Measurements from ENCODE around the gene CHD6. TPM values are rescaled to one million over a fixed set of nuclear protein-coding genes. Genes with fewer than 3 reads are reported as not detected.

CHD6 gene
- total and polyA plus RNA-seq, 2 experiments from 2014 or later: 41.0 to 158 TPM

DNA sequence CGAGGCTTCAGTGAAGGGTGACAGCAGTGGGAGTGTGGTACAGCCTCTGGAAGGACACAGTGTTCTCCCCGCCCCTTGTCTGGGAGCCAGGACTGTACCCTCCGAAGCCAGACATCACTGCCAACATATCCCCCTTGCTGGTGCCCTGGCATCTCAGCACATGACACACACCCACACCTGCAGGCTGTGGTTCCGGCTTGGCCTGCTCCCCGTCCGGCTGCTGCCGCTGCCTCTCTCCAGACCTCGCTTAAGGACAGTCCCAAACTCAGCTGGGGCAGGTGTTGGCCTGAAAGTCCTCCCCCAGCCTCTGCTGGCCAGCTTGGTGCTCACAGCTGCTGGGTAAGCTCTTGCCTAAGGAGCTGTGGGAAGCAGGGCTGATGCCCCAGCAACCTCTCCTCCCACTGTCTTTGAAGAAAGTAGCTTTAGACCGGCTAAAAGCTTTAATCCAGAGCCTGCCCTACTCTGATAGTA lies 258.6 kb downstream of the CHD6 start:
- Histone ChIP-seq H3K9me2 (ENCODE audit: insufficient read depth) (no peaks in the 10 kb centered on the region), H2AFZ (no peak overlapping the region), H3K36me3 (ENCODE audit: insufficient read depth) (no peaks in the 10 kb centered on the region), H3K79me2 (replicated peaks; ENCODE audit: insufficient read depth) (no peaks in the 10 kb centered on the region), H3K4me1 (ENCODE audit: insufficient read depth) (no peaks in the 10 kb centered on the region), H3K4me3 (no peak overlapping the region), H3K27ac (ENCODE audit: low read depth) (no peak overlapping the region), H3K4me2 (no peak overlapping the region), H4K20me1 (replicated peaks; ENCODE audit: insufficient read depth) (no peaks in the 10 kb centered on the region), H3F3A (replicated peaks; ENCODE audit: low read depth) (no peaks in the 10 kb centered on the region), H3K27me3 (ENCODE audit: insufficient read depth) (peaks cover 5% of the 10 kb centered on the region)
- no peak overlapping the region for H3K27ac Mint-ChIP-seq
- no peaks in the 10 kb centered on the region for H3K4me1 Mint-ChIP-seq
- peaks cover 3% of the 10 kb centered on the region for H3K27me3 Mint-ChIP-seq (ENCODE audit: insufficient read depth, low read depth, poor library complexity)
- ATAC-seq (no peak), DNase-seq (ENCODE audit: low spot score) (no peak)
- no peak overlapping the region for H3K4me3 Mint-ChIP-seq
- TF ChIP-seq NANOG (IDR thresholded peaks at IDR 0.05; ENCODE audit: borderline replicate concordance) (no peak), CREB1 (CRISPR knock-in tag; IDR thresholded peaks at IDR 0.05; ENCODE audit: low read depth) (no peak), ZNF114 (CRISPR knock-in tag; IDR thresholded peaks at IDR 0.05) (no peak), EZH2phosphoT487 (IDR thresholded peaks at IDR 0.05; ENCODE audit: unreplicated experiment) (no peak), STAT1 (IDR thresholded peaks at IDR 0.05; ENCODE audit: unreplicated experiment) (no peak)
- TF ChIP-seq, protein P1, sequence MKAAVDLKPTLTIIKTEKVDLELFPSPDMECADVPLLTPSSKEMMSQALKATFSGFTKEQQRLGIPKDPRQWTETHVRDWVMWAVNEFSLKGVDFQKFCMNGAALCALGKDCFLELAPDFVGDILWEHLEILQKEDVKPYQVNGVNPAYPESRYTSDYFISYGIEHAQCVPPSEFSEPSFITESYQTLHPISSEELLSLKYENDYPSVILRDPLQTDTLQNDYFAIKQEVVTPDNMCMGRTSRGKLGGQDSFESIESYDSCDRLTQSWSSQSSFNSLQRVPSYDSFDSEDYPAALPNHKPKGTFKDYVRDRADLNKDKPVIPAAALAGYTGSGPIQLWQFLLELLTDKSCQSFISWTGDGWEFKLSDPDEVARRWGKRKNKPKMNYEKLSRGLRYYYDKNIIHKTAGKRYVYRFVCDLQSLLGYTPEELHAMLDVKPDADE (IDR thresholded peaks at IDR 0.05): no peak
- TF ChIP-seq, protein P2, sequence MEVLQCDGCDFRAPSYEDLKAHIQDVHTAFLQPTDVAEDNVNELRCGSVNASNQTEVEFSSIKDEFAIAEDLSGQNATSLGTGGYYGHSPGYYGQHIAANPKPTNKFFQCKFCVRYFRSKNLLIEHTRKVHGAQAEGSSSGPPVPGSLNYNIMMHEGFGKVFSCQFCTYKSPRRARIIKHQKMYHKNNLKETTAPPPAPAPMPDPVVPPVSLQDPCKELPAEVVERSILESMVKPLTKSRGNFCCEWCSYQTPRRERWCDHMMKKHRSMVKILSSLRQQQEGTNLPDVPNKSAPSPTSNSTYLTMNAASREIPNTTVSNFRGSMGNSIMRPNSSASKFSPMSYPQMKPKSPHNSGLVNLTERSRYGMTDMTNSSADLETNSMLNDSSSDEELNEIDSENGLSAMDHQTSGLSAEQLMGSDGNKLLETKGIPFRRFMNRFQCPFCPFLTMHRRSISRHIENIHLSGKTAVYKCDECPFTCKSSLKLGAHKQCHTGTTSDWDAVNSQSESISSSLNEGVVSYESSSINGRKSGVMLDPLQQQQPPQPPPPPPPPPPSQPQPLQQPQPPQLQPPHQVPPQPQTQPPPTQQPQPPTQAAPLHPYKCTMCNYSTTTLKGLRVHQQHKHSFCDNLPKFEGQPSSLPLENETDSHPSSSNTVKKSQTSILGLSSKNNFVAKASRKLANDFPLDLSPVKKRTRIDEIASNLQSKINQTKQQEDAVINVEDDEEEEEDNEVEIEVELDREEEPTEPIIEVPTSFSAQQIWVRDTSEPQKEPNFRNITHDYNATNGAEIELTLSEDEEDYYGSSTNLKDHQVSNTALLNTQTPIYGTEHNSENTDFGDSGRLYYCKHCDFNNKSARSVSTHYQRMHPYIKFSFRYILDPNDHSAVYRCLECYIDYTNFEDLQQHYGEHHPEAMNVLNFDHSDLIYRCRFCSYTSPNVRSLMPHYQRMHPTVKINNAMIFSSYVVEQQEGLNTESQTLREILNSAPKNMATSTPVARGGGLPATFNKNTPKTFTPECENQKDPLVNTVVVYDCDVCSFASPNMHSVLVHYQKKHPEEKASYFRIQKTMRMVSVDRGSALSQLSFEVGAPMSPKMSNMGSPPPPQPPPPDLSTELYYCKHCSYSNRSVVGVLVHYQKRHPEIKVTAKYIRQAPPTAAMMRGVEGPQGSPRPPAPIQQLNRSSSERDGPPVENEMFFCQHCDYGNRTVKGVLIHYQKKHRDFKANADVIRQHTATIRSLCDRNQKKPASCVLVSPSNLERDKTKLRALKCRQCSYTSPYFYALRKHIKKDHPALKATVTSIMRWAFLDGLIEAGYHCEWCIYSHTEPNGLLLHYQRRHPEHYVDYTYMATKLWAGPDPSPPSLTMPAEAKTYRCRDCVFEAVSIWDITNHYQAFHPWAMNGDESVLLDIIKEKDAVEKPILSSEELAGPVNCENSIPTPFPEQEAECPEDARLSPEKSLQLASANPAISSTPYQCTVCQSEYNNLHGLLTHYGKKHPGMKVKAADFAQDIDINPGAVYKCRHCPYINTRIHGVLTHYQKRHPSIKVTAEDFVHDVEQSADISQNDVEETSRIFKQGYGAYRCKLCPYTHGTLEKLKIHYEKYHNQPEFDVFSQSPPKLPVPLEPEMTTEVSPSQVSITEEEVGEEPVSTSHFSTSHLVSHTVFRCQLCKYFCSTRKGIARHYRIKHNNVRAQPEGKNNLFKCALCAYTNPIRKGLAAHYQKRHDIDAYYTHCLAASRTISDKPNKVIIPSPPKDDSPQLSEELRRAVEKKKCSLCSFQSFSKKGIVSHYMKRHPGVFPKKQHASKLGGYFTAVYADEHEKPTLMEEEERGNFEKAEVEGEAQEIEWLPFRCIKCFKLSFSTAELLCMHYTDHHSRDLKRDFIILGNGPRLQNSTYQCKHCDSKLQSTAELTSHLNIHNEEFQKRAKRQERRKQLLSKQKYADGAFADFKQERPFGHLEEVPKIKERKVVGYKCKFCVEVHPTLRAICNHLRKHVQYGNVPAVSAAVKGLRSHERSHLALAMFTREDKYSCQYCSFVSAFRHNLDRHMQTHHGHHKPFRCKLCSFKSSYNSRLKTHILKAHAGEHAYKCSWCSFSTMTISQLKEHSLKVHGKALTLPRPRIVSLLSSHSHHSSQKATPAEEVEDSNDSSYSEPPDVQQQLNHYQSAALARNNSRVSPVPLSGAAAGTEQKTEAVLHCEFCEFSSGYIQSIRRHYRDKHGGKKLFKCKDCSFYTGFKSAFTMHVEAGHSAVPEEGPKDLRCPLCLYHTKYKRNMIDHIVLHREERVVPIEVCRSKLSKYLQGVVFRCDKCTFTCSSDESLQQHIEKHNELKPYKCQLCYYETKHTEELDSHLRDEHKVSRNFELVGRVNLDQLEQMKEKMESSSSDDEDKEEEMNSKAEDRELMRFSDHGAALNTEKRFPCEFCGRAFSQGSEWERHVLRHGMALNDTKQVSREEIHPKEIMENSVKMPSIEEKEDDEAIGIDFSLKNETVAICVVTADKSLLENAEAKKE (CRISPR knock-in tag; IDR thresholded peaks at IDR 0.05): no peak
- H3K9me3 Mint-ChIP-seq: no peaks in the 10 kb centered on the region
- no peaks in the 10 kb centered on the region for H3K36me3 Mint-ChIP-seq (ENCODE audit: low read depth)
